GM12878 (cell line): ENCODE measurements around the gene GMIP. TPM values are rescaled to one million over a fixed set of nuclear protein-coding genes. Genes with fewer than 3 reads are reported as not detected.
A peak's percentile ranks its signal among the peaks of the same experiment; 100 is the strongest.

Source experiments
- CREM ChIP-seq: IDR thresholded peaks from 2 replicates; pipeline ENCODE4 v1.6.1; 2014; ENCODE audit warnings: antibody characterized with exemption, low read depth
- DPF2 ChIP-seq: fragments of 450-650 bp; IDR thresholded peaks from 2 replicates; pipeline ENCODE4 v1.6.1; 2017; ENCODE audit warnings: mild to moderate bottlenecking
- JUNB ChIP-seq: IDR thresholded peaks from 2 replicates; pipeline ENCODE4 v1.6.1; 2016; ENCODE audit warnings: antibody characterized with exemption, mild to moderate bottlenecking
- KAT2A ChIP-seq: conservative IDR thresholded peaks from 2 replicates; pipeline ENCODE4 v1.6.1; 2011; ENCODE audit warnings: low read depth, low read length; ENCODE audit not compliant: control insufficient read depth
- POLR2A ChIP-seq: IDR thresholded peaks from 2 replicates; pipeline ENCODE4 v1.6.1; 2011; ENCODE audit warnings: low read depth, mild to moderate bottlenecking, low read length
- RCOR1 ChIP-seq: conservative IDR thresholded peaks from 2 replicates; pipeline ENCODE4 v1.6.1; 2012; ENCODE audit warnings: low read depth, low read length, improper control_type of control experiment
- YBX1 ChIP-seq: fragments of 450-650 bp; IDR thresholded peaks from 2 replicates; pipeline ENCODE4 v1.6.1; 2016; ENCODE audit warnings: antibody characterized with exemption
- polyA plus RNA-seq, 11 experiments: library from polyadenylated mRNA; depleted of rRNA in 4 of 11; unstranded in 6 of 11; stranded (reverse) in 5 of 11; fragments of >200 nt; fragmentation: Nextera tagmentation in 4 of 11; fragmentation: Illumina TruSeq in 1 of 11; extraction: Ambion mirVana in 4 of 11; extraction: Trizol in 1 of 11; gene quantifications; 1 replicate in 1 of 11; 2 replicates in 10 of 11; pipeline versions ENCODE4 v1.2.1 to v1.2.3, GENCODE V29; 2011 to 2016; ENCODE audit warnings: inconsistent platforms in 2 of 11, missing spikeins in 2 of 11, low read depth in 1 of 11
- total RNA-seq, 4 experiments: library from RNA; depleted of rRNA in 3 of 4; stranded (reverse); fragments of >200 nt in 3 of 4; fragmentation: Illumina TruSeq in 1 of 4; extraction: Trizol in 1 of 4; gene quantifications; 2 replicates each; pipeline versions ENCODE4 v1.2.1 to v1.2.3, GENCODE V29; 2013 to 2021
- TF ChIP-seq, protein P1 (sequence below): fragments of 450-650 bp; IDR thresholded peaks from 2 replicates; pipeline ENCODE4 v1.6.1; 2017; ENCODE audit warnings: mild to moderate bottlenecking, moderate library complexity
- TF ChIP-seq, protein P2 (sequence below), 3 experiments: IDR thresholded peaks in 2 of 3; conservative IDR thresholded peaks in 1 of 3; 2 replicates each; pipeline ENCODE4 v1.5.1; 2011; ENCODE audit warnings: low read depth in 3 of 3, low read length in 3 of 3, mild to moderate bottlenecking in 3 of 3, control low read depth in 2 of 3, moderate library complexity in 2 of 3, inconsistent platforms in 1 of 3, mixed read lengths in 1 of 3; ENCODE audit not compliant: control insufficient read depth in 2 of 3, insufficient read depth in 1 of 3; ENCODE audit errors: extremely low read depth in 1 of 3
- TF ChIP-seq, protein P3 (sequence below): fragments of 450-650 bp; IDR thresholded peaks from 2 replicates; pipeline ENCODE4 v1.6.1; 2016; ENCODE audit warnings: mild to moderate bottlenecking

The GMIP gene
- total and polyA plus RNA-seq, 10 of the 15 experiments (the other 5 are each of a cell fraction or from before 2014, with no cell fraction given): 1.5 to 63.5 (median 22.3) TPM

DNA sequence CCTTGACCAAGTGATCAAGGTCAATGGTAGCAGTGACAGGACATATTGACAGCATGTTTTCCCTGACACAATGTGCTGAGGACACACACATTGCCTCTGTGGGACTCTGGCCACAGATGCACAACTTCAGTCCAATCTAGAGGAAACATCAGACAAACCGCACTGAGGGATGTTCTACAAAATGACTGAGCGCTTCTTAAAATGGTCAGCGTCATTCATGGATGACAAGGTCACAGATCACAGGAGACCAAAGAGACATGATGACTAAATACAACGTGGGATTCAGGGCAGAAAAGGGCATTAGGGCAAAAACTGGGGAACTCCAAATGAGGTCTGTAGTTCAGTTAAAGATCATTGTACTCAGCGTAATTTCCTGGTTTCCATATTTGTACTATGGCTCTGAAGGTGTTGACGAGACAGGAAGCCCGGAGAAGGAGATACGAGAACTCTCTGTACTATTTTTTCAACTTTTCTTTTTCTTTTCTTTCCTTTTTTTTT, 45.6 kb downstream of the GMIP start (continued):
- no peak for TF ChIP-seq RCOR1
- TF ChIP-seq, protein P1, sequence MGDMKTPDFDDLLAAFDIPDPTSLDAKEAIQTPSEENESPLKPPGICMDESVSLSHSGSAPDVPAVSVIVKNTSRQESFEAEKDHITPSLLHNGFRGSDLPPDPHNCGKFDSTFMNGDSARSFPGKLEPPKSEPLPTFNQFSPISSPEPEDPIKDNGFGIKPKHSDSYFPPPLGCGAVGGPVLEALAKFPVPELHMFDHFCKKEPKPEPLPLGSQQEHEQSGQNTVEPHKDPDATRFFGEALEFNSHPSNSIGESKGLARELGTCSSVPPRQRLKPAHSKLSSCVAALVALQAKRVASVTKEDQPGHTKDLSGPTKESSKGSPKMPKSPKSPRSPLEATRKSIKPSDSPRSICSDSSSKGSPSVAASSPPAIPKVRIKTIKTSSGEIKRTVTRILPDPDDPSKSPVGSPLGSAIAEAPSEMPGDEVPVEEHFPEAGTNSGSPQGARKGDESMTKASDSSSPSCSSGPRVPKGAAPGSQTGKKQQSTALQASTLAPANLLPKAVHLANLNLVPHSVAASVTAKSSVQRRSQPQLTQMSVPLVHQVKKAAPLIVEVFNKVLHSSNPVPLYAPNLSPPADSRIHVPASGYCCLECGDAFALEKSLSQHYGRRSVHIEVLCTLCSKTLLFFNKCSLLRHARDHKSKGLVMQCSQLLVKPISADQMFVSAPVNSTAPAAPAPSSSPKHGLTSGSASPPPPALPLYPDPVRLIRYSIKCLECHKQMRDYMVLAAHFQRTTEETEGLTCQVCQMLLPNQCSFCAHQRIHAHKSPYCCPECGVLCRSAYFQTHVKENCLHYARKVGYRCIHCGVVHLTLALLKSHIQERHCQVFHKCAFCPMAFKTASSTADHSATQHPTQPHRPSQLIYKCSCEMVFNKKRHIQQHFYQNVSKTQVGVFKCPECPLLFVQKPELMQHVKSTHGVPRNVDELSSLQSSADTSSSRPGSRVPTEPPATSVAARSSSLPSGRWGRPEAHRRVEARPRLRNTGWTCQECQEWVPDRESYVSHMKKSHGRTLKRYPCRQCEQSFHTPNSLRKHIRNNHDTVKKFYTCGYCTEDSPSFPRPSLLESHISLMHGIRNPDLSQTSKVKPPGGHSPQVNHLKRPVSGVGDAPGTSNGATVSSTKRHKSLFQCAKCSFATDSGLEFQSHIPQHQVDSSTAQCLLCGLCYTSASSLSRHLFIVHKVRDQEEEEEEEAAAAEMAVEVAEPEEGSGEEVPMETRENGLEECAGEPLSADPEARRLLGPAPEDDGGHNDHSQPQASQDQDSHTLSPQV: peak; percentile 84
- no peak for TF ChIP-seq YBX1
- no peak for TF ChIP-seq KAT2A
- peak; percentile 94 for TF ChIP-seq CREM
- peak; percentile 70 for TF ChIP-seq DPF2
- TF ChIP-seq, protein P2, sequence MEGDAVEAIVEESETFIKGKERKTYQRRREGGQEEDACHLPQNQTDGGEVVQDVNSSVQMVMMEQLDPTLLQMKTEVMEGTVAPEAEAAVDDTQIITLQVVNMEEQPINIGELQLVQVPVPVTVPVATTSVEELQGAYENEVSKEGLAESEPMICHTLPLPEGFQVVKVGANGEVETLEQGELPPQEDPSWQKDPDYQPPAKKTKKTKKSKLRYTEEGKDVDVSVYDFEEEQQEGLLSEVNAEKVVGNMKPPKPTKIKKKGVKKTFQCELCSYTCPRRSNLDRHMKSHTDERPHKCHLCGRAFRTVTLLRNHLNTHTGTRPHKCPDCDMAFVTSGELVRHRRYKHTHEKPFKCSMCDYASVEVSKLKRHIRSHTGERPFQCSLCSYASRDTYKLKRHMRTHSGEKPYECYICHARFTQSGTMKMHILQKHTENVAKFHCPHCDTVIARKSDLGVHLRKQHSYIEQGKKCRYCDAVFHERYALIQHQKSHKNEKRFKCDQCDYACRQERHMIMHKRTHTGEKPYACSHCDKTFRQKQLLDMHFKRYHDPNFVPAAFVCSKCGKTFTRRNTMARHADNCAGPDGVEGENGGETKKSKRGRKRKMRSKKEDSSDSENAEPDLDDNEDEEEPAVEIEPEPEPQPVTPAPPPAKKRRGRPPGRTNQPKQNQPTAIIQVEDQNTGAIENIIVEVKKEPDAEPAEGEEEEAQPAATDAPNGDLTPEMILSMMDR (IDR thresholded peaks at IDR 0.05 in 2 of 3, conservative IDR thresholded peaks at IDR 0.05 in 1 of 3; ENCODE audit: control insufficient read depth in 2 of 3, extremely low read depth in 1 of 3, insufficient read depth in 1 of 3, low read depth in 3 of 3, low read length in 3 of 3): no peak
- TF ChIP-seq JUNB: peak; percentile 72
- TF ChIP-seq, protein P3, sequence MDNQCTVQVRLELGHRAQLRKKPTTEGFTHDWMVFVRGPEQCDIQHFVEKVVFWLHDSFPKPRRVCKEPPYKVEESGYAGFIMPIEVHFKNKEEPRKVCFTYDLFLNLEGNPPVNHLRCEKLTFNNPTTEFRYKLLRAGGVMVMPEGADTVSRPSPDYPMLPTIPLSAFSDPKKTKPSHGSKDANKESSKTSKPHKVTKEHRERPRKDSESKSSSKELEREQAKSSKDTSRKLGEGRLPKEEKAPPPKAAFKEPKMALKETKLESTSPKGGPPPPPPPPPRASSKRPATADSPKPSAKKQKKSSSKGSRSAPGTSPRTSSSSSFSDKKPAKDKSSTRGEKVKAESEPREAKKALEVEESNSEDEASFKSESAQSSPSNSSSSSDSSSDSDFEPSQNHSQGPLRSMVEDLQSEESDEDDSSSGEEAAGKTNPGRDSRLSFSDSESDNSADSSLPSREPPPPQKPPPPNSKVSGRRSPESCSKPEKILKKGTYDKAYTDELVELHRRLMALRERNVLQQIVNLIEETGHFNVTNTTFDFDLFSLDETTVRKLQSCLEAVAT: peak; percentile 77; the same call in 1 of the 2 replicates
- TF ChIP-seq POLR2A: peak; percentile 71
